GM21447 (cell line): ENCODE data around the gene CASTOR2.
"Not testable (repeated sequence)": the region's sequence is repeated elsewhere in the genome, so short reads cannot be mapped to it uniquely, and the experiment has no call there.

ENCODE experiments used
- ATAC-seq: cut with Tn5 transposase; IDR thresholded peaks from one replicate; pipeline ENCODE4 v1.9.1; 2021; ENCODE audit not compliant: unreplicated experiment

The CASTOR2 gene

DNA sequence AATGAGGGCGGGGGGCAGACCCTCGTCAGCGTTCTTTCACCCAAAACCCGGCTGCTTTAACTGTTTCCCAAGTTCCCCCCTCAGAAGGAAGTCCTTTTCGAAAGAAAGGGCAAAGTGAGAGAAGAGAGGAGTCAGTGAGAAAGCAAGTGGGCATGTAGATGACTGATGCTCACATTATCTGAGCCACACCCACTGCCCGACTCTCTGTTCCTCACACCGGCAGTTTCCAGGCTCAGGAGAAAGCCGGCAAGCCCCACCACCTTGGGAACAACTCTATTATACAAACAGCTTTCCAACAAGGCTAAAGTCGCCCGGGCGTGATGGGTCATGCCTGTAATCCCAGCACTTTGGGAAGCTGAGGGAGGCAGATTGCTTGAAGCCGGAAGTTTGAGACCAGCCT, 86.0 kb downstream of the CASTOR2 start:
- ATAC-seq: no peak

DNA sequence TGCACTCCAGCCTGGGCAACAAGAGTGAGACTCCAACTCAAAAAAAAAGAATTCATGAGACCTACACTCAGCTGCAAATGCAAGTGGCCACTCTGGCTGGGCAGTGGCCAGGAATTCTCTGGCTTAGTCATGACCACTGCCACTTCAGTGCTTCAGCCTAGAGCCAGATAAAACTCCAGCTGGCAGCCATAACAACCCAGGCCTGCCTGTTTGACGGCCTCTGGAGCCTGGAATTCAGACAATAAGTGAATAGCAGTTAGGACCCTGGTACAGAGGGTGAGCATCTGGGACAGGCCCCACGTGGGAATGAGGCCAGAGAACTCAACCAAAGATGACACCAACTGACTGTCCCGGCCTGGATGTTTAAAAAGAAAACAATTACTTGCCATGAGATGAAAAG, 90.2 kb downstream of the CASTOR2 start:
- no peak for ATAC-seq

DNA sequence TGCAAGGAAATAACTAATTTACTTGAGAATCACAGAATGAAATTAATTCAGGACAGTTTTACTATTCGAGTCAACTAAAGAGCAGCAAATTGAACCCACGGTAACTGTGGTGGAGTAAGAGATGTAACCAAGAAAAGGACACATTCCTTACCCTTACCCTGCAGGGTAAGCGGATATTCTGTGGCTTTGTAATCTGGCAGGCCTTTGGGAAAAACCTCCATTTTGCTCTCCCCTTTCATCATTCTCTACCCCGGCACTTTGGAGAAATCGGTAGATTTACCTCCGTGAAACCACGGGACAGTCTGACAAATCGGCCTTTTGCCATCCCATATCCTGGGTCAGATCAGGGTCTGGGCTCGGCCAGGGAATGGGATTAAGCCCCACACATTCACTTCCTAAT, 90.7 kb downstream of the CASTOR2 start:
- no peak for ATAC-seq

DNA sequence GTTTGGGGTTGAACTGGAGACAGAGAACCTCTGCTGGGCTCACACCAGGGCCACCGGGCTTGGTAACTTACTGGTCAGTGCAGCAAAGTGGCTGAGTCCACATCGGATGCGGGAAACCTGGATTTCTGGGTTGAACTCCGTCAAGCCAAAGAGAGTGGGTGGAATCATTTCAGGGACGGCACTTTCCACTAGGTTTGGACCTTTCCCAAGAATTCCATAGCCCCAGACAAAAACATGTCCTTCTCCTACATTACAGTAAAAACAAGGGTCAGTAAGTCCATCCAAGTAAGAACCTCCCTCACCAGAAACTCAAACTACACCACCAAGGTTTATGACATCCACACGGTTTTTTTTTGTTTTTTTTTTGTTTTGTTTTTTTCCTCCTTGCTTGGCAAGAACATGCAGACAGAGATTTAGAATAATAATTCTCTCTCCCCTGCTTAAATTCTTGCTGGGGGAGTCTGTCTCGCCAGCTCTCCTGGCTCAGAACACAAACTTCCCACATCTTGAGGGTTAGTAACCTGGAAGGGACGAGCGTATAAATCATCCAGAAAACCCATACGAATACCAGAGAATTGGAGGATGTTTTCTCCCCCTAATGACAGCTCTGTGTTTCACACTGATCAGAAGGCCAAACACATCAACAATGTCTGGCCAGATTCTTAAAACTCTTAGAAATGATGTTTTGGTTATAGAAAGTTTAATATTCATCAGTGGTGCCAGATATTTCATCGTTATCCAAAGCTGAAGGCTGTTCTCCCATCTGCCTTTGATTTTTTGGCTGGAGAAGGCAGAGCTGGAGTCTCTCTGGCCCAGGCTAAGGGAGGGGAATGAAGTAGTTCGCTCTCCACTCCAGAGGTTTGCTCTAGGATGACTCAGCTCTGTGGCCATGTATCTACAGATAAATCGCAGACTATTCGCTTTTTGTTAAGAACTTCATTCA, 91.6 kb downstream of the CASTOR2 start:
- no peak for ATAC-seq

DNA sequence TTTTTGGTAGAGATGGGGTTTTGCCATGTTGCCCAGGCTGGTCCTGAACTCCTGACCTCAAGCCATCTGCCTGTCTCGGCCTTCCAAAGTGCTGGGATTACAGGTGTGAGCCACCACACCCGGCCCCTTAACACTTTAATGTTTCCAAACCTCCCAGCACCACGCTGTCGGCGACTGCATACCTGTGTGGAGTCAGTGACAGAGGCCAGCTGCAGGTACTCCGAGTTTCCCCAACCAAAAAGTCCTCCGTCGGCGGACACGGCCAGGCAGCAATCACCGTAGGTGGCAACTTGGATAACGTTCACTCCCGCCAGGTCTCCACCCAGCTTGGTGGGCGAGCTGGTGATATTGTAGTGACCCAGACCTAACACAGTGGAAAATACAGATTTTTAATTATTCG, 93.9 kb downstream of the CASTOR2 start:
- no peak for ATAC-seq

DNA sequence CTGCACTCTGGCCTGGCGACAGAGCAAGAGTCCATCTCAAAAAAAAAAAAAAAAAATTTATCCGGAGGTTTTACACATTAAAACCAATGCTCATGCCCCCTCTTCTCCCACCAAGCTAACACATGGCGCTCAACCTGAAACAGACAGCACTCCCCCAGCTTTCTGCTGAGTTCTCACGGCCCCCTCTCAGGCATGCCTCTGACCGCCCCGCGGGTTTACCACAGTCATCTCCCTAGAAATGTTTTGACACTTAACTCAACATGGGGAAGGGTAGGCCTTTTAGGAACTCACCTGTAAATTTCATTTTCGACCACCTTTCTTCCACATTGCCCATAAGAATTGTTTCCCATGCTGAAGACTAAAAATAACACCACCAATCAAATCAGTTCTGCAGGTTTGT, 99.8 kb downstream of the CASTOR2 start:
- ATAC-seq: no peak

DNA sequence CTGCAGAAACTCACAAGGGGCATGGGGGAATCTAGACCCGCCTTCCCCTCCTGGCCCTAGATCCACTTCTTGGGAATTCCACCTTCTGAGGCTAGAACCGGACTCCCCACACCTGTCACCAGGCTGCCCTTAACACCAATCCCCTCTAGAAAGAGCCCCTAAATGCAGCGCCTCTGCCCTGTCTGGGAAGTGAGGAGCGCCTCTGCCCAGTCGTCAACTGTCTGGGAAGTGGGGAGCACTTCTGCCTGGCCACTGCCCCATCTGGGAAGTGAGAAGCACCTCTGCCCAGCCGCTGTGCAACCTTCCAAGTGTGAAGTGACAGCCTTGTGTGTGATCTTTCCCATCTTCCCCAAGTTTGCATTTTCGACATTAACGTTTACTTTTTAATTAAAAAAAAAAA, 100.3 kb downstream of the CASTOR2 start:
- ATAC-seq: no peak

DNA sequence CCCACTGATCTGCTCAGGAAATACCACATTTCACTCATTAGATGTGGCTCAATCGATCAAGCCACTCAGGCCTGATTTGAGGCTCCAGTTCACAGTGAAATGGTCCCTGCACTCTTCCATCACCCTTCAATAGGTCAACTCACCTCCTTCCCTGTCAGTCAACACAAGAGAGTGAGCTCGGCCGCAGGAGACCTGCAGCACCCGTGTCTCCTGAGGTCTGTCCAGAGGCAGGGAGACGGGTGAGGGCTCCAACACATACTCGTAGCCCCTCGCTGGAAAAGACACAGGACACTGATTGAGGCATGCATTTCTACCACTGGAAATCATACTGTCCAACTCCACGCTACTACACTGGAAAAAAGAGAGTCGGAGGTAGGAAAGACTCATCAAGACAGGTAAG, 102.0 kb downstream of the CASTOR2 start:
- ATAC-seq: no peak

DNA sequence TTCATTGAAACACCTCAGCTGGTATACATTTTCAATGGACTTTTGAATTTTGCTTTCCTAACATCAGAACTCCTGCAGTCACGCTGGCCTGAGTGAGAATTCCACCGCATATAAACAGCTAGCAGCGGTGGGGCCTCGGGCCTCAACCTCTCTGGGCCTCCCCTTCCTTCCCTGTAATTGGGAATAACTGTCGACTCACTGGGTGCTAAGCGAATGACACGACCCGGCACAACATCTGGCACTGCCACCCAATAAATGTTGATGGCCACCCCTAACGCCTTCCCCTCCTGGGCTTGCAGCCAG, 108.4 kb downstream of the CASTOR2 start:
- no peak for ATAC-seq

DNA sequence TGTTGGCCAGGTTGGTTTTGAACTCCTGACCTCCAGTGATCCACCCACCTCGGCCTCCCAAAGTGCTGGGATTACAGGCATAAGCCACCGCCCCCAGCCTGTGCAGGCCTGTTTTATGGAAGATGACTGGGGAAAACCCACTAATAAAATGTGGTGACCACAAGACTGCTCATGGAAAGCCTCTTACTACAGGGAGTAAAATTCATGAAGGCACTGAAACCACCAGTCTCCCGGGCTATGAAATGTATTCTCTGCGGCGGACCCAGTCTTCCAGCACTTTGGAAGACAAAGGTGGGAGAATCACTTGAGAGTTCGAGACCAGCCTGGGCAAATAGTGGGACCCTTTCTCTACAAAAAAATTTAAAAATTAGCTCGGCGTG, 109.7 kb downstream of the CASTOR2 start:
- not testable (repeated sequence) for ATAC-seq
